Glomerular visceral epithelial cell (primary cell): ENCODE results near the gene TNC.

Experiments
- DNase-seq: peaks from one replicate; pipeline ENCODE4 v3.0.0-alpha.2; 2016; ENCODE audit errors: extremely low spot score

The TNC gene

GRCh38 chr9:115057559-115057958 lies 60.4 kb downstream of the TNC start:
- peak; percentile 23 for DNase-seq

DNA sequence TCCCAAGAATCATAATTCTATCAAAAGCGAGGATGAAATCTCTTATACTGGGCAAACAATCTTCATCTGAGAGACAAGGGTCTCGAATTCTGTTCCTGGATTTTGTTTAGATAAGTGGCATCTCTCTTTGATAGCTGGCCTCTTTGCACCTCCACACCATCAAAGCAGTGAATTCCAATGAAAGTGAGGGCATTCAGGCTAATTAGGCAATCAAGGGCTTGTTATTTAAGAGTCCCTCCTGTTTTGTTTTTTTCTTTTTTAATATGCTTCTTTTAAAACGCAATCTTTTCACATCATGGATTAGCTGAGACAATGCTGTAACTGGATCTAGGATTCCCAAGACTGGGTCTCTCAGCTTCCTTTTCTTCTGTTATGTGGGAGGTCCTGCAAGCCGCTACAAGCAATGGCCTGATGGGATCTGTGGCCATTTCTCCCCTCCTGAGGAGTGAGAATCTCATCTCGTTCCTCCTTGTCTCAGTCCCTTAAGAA lies 67.9 kb downstream of the TNC start:
- no peak for DNase-seq

GRCh38 chr9:115046824-115047223 lies 71.1 kb downstream of the TNC start:
- DNase-seq, result no peak

GRCh38 chr9:115046199-115046598 lies 71.8 kb downstream of the TNC start:
- no peak for DNase-seq

DNA sequence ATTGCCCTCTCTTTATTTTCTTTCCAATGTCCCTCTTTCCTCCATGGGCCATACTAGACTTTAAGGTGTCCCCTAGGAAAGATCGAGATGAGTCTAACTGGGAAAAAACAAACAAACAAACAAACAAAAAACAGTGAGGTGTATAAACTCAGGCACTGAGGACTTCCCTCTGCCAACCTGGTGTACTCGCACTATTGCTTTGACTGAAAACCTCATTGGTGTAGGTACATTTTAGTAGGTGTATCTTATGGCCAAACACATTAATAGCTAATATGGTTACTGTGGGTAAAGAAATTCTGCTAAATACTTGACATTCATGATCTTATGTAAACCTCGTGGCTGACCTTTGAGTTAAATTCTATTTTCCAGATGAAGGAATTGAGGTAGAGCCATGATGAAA lies 74.3 kb downstream of the TNC start:
- no peak for DNase-seq

GRCh38 chr9:115042781-115043509 lies 75.0 kb downstream of the TNC start:
- DNase-seq, result no peak

GRCh38 chr9:115039516-115040120 lies 78.3 kb downstream of the TNC start:
- no peak for DNase-seq

DNA sequence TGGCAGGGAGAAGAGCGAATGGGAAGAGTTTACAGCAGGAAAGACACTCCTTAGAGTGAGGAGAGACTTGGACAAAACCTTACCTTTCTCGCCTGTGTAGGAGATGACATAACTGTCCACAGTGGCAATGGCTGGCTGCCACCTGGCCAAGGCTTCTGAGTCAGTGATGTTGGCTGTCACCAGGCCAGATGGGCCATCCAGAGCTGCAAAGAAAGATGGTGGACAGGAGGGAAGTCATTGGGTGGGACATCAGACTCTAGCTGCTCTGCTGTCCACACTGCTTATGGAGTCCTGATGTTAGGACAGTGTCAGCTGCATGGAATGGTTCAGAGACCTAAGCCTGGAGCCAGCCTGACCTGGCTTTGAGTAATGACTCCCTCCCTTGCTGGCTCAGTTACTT lies 79.8 kb downstream of the TNC start:
- no peak for DNase-seq

DNA sequence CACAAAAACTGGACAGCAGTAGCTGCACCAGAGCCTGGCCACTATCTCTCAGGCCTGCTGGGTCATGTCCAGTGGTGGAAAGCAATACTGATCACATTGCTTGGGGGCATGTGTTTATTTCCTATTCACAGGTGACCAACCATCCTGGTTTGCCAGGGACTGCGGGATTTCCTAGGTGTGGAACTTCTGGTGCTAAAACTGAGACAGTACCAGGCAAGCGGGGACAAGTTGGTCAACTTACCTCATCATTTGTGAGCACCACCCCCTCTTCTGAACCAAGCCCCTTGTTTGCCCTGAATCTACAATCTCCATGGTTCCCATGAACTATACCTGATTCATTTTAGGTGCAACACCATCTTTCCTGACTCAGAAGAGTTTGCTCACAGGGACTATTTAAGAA lies 81.3 kb downstream of the TNC start:
- no peak for DNase-seq

DNA sequence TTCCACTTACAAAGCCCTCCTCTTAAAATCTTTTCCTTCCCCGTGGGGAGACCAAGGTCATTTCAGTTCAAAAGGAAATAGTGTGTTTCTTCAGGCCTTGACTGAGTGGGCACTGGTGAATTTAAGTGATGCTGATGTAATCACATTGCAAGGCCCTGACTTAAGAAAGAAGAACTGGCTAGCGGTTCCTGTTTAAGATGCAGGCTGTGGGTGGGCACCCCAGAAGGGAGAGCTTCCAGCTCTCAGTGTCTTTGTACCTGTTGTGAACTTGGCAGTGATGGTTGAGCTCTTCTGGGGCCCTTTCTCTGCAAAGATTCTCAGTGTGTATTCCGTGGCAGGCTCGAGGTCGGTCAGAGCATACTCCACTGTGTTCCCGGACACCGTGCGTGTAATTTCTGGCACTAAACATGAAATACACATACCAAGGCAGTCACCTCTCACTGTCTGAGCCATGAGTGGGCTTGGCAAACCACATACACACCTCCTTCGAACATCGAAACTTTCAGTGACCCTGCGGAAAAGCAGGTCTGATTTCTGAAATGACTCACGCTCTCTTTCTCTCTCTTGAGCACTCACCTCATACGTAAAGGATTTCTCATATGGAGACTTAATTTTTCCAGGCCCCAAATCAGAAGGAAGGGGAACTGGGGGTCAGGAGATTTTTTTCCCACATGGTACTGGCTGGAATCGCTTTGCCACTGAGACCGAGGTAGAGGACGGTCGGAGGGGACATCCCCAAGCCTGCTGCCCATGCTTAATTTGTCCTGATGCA lies 81.9 kb downstream of the TNC start:
- peak; percentile 52 for DNase-seq

DNA sequence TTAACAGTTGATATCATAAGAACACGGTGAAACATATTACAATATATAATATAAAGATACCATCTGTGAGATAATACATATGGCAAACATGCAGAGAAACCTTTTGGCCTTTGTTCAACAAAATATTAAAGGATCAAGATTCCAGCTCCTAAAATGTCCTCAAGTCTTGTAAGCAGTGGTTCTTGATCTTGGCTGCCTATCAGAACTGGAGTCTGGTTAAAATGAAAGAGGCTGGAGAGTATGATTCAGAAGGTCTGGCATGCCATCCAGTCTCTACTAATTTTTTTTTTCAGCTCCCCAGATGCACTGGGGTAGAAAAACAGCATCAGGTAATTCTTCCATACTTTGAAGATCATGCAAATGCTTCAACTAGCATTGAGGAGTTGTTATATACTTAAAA lies 83.2 kb downstream of the TNC start:
- peak; percentile 64 for DNase-seq

- DNase-seq, result no peak
Observed at GRCh38 chr9:115033800-115034199, 84.2 kb downstream of the TNC start.

DNA sequence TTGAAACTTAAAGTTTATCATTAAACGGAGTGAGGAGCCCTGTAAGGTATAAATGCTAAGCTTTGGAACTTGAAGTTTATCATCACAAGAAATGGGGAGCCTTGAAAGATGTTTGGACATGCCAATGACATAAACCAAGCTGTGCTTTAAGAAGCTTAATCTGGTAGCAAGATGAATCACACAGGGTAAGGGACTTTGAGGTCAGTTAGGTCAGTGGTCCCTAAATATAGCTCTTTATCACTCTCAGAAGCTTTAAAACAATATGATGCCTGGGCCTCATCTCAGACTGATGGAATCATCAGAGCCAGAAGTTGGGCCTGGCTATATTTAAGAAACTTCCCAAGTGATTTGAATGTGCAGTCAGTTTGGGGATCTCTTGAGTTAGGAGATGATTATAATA lies 85.7 kb downstream of the TNC start:
- no peak for DNase-seq

DNA sequence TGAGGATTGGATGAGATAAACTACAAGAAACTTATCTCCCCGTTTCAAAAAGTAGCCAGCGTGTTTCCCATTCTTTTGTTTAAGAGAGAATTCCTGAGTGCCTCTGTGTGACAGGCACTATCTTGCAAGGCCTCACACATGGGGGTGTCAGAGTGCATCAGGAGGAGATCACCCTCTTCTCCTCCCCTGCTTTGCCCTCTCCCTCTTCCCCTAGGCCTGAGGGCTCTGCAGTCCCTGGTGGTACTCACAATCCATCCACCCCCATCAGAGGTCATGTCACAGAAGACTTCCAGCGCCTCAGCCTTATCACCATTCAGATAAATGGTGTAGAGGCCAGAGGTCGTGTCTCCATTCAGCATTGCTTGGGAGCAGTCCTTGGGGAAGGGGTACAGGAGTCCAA lies 88.0 kb downstream of the TNC start:
- DNase-seq, result no peak

- no peak for DNase-seq
Observed at GRCh38 chr9:115025721-115026120, 92.2 kb downstream of the TNC start.

DNA sequence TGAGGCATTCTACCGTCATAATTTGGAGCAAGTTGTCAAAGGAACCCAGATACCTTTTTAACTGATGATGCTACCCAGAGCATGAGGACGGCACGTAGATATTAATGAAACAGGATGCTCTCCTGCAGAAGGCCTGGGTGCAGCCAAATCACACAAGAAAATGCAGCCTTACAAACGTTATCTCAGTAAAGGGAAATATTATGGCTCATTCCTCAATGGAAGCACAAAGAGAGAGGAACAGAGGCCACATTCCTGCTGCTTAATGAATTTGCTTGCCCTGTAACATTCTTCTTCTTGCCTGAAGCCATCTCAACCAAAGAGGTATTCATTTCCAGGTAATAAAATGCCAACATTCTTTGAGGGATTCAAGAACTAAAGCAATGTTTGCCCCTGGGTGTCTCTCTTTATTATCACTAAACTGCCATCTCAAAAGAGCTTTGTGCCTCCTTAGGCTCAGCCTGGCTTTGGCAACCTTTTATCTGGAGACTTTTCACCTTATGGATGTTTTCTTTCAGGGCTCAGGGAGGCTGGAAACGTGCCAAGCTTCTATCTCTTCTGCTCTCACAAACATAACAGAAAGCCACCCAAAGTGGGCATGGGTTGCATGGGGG lies 92.9 kb downstream of the TNC start:
- peak; percentile 27 for DNase-seq

DNA sequence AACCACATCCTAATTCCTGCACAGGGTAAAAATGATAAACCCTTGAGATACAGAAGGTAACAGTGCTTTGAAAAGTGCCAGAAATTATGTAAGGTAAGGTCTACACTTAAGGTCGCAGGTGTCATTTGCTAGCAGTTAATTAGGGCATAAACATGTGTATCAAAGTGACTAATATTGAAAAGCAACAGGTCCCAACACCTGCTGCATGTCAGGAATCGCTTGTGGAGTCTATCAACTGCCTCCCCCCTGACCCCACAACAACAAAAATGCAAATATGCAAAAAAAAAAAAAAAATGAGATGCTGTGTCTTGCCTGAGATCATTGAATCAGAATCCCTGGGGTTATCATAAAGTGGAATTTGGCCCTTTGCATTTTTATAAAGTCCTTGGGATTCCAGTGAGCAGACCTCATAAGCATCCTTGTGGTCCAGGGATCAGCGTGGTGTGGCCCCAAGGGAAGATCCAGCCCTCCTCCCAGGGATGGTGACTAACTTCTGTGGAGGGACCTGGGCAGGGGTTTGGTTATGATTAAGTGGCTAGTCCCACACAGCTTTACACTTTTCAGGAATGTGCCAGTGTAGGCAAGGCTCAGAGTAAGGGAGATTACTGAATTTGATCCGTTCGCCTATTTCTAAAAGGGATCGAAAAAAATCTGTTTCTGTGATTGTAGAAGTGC lies 95.1 kb downstream of the TNC start:
- DNase-seq, result peak; percentile 88

- DNase-seq, result peak; percentile 75
Observed at GRCh38 chr9:115018547-115019435, 99.2 kb downstream of the TNC start.

- no peak for DNase-seq
Observed at GRCh38 chr9:115016344-115016743, 101.6 kb downstream of the TNC start.

GRCh38 chr9:115015018-115015635 lies 102.8 kb downstream of the TNC start:
- peak; percentile 53 for DNase-seq
